ENCODE measurements around the gene BABAM2. TPM values are rescaled to one million over a fixed set of nuclear protein-coding genes. Genes with fewer than 3 reads are reported as not detected.

Gene BABAM2
- total RNA-seq, 1 experiment from 2014 or later, result 27.1 TPM

GRCh38 chr2:28181801-28182200 is 291.3 kb downstream of the BABAM2 start:
- no peak overlapping the region for H3K23ac ChIP-seq (ENCODE audit: insufficient read length, low read depth, low read length)
- Mint-ChIP-seq H3K4me3 (no peak overlapping the region), H3K27me3 (ENCODE audit: low read depth) (no peaks in the 10 kb centered on the region), H3K4me1 (no peaks in the 10 kb centered on the region), H3K27ac (no peak overlapping the region), H3K9me3 (peaks cover 5 to 7% of the 10 kb centered on the region in 2 experiments; a peak in 4 of 5 replicates), H3K36me3 (ENCODE audit: insufficient read depth in 1 of 3, low read depth in 3 of 3) (peaks cover 0 to 7% (median 1%) of the 10 kb centered on the region in 3 experiments; a peak in 2 of 7 replicates)
- H3K4me2 ChIP-seq (ENCODE audit: insufficient read depth, insufficient read length, low read length), result no peak overlapping the region
- no peaks in the 10 kb centered on the region for H3K27me3 ChIP-seq (ENCODE audit: insufficient read depth, low read length)
- H3K27ac ChIP-seq (ENCODE audit: insufficient read length, low read depth, low read length), result no peak overlapping the region
- no peak overlapping the region for H2BK20ac ChIP-seq (ENCODE audit: low read depth, low read length, poor library complexity, severe bottlenecking)
- no peak overlapping the region for H2AFZ ChIP-seq (ENCODE audit: low read length)
- no peak overlapping the region for H2AK5ac ChIP-seq (ENCODE audit: insufficient read length, low read length)
- H3K9me3 ChIP-seq (ENCODE audit: control insufficient read depth, low read depth, low read length), result no peaks in the 10 kb centered on the region
- DNase-seq, result no peak
- H4K8ac ChIP-seq (replicated peaks; ENCODE audit: insufficient read length, low read depth, low read length), result no peak overlapping the region
- H4K20me1 ChIP-seq (ENCODE audit: control insufficient read depth, insufficient read depth, insufficient read length), result no peaks in the 10 kb centered on the region
- H3K56ac ChIP-seq (ENCODE audit: insufficient read length, low read depth, low read length), result no peak overlapping the region
- no CpG with 5 or more reads among the region's 3 CpGs for WGBS (ENCODE audit: extremely low coverage, insufficient read length, low lambda C conversion rate)
- no peaks in the 10 kb centered on the region for H3K79me1 ChIP-seq (ENCODE audit: insufficient read depth, low read depth, low read length, poor library complexity, severe bottlenecking)
- no peak overlapping the region for H3K4ac ChIP-seq (ENCODE audit: low read depth, low read length)
- no peak overlapping the region for H3K18ac ChIP-seq (ENCODE audit: insufficient read length, low read depth, low read length)
- no peak for TF ChIP-seq CTCF (conservative IDR thresholded peaks at IDR 0.05)
- no peak overlapping the region for H2BK12ac ChIP-seq (ENCODE audit: insufficient read length, low read depth, low read length)
- H2BK120ac ChIP-seq (ENCODE audit: low read depth, low read length, poor library complexity, severe bottlenecking), result no peak overlapping the region
- no peak overlapping the region for H4K5ac ChIP-seq (ENCODE audit: insufficient read length, low read depth, low read length)
- no peak overlapping the region for H4K91ac ChIP-seq (ENCODE audit: insufficient read length, low read depth, low read length)
- no peak overlapping the region for H2BK15ac ChIP-seq (ENCODE audit: low read depth, low read length)
- no peak overlapping the region for H3K14ac ChIP-seq (ENCODE audit: insufficient read depth, low read length)
- no peaks in the 10 kb centered on the region for H3K4me1 ChIP-seq (ENCODE audit: insufficient read depth, low read length)
- H2BK5ac ChIP-seq (ENCODE audit: insufficient read length, low read length), result no peak overlapping the region
- no peak overlapping the region for H3T11ph ChIP-seq (ENCODE audit: low read length)
- H3K23me2 ChIP-seq (ENCODE audit: insufficient read length, low read depth, low read length, poor library complexity, severe bottlenecking), result no peaks in the 10 kb centered on the region
- no peaks in the 10 kb centered on the region for H3K79me2 ChIP-seq (ENCODE audit: insufficient read depth, low read length)
- H3K9ac ChIP-seq (ENCODE audit: extremely low read depth, insufficient read length, low read length), result no peak overlapping the region

Data from H9 (cell line).